ENCODE data around the gene PRRC2C.
"Not testable (repeated sequence)": the region's sequence is repeated elsewhere in the genome, so short reads cannot be mapped to it uniquely, and the experiment has no call there.

The PRRC2C gene

DNA sequence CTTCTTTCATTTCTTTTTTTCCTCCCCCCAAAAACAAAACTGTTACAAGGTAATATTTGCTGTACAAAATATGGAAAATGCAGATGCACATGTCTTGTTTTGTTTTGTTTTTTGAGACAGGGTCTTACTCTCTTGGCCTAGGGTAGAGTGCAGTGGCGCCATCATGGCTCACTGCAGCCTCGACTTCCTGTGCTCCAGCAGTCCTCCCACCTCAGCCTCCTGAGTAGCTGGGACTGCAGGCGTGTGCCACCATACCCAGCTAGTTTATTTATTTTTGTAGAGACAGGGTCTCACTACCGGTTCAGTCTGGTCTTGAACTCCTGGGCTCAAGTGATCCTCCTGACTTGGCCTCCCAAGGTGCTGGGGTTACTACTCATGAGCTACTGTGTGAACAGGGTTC is 15.5 kb downstream of the PRRC2C start:
- no peak for DNase-seq

- DNase-seq, result no peak
These were observed 16.1 kb downstream of the PRRC2C start for GRCh38 chr1:171501305-171502024.

DNA sequence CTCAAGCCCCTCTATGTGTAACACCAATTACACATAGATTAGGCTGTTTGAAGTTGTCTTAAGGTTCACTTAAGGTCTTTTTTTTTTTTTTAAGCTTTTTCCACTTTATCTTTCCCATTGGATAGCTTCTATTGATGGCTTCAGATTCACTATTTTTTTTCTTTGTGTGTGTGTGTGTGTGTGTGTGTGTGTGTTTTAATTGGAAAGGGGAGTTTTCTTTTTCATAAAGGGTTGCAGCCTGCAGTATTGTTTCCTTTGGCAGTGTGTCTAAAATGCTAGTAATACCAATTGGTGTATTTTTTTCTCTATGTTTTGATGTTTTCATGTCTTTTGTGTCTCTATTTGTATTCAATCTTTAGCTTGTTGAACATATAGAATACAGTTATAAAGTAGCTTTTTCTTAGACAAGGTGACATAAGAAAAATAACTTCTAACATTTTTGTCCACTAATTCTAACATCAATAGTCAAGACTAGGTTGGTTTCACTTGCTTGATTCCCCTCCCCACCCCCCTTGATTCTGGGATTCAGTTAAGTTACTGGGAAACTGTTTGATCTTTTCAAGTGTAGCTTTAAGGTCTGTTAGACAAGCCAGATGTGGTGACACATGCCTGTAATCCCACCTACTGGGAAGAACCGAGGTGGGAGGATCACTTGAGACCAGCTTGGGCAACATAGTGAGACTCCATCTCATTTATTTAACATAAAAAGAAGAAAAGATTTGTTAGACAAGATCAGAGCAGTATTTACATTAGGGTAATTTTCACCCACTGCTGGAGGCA is 21.4 kb downstream of the PRRC2C start:
- no peak for DNase-seq

GRCh38 chr1:171507435-171507834 is 22.1 kb downstream of the PRRC2C start:
- no peak for DNase-seq

DNA sequence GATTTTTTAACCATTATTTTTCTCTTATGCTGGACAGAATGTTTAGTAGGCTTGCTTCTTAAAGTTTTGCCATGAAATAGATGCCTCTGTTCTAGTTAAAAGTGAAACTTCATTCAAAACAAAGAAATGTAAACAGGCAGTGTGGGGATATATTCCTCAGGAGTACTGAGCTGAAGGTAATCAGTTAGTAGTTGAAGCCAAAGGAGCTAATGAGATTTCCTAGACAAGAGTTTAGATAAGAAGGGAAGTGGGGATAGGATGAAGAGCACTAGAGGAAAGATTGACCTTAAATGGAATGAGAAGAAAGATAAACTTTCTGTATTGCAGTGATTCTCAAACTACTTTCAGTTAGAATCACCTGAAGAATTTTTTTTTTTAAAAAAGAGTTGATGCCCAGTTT is 23.9 kb downstream of the PRRC2C start:
- DNase-seq, result no peak

- no peak for DNase-seq
These were observed 28.4 kb downstream of the PRRC2C start for GRCh38 chr1:171513743-171514142.

DNA sequence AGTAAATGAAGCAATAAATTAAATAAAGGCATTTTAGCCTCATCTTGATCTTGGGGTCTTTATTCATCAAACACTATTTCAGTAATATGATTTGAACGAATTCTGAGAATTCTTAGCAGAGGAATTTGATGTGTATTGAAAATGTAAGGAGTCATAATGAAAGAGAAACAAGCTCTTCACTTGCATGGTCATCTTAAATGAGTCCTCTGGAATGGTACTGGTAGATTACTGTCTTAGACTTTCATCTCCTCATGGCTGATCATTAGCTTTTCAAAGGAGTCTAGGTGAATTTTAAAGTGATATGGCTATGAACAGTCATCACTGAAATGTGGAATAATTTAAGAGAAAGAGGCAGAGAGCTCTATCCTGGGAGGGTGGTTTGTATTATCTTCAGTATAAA is 30.0 kb downstream of the PRRC2C start:
- DNase-seq, result no peak

GRCh38 chr1:171515741-171516140 is 30.4 kb downstream of the PRRC2C start:
- DNase-seq, result no peak

DNA sequence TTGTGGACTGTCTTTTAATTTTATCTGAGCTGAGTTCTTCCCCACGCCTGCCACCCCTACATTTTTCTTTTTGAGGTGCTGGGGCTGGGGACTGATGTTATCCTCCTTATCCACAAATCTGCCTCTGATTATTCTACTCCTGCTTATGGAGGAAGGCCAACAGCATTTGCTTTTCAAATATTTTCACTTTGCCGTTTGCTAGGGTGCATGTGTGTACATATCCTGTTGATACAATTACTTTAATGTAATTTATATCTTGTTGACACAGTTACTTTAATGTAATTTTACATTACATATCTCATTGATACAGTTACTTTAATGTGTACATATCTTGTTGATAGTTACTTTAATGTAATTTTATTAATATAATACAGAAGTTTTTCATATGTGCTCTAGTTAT is 36.2 kb downstream of the PRRC2C start:
- no peak for DNase-seq

- no peak for DNase-seq
These were observed 45.3 kb downstream of the PRRC2C start for GRCh38 chr1:171530676-171531075.

DNA sequence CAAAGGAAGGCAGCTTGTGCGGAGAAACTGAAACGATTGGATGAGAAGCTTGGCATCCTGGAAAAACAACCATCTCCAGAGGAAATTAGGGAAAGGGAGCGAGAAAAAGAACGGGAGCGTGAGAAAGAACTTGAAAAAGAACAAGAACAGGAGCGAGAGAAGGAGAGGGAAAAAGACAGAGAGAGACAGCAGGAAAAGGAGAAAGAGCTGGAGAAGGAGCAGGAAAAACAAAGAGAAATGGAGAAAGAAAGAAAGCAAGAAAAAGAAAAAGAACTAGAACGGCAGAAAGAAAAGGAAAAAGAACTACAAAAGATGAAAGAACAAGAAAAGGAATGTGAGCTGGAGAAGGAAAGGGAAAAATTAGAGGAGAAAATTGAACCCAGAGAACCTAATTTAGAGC is 47.2 kb downstream of the PRRC2C start:
- DNase-seq, result no peak

DNA sequence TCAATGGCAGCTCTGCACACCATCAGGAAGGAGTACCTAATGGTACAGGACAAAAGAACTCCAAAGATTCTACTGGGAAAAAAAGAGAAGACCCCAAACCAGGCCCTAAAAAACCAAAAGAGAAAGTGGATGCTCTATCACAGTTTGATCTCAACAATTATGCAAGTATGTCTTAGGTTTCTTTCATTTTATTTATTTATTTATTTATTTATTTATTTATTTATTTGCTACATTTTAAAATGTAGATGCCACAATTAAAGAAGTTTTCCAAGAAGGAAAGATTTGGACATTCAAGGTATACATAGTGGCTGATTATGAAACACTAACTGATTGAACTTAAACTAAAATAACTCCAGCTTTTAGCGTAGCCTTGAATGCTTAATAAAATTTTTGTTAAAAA is 60.2 kb downstream of the PRRC2C start:
- DNase-seq, result no peak

DNA sequence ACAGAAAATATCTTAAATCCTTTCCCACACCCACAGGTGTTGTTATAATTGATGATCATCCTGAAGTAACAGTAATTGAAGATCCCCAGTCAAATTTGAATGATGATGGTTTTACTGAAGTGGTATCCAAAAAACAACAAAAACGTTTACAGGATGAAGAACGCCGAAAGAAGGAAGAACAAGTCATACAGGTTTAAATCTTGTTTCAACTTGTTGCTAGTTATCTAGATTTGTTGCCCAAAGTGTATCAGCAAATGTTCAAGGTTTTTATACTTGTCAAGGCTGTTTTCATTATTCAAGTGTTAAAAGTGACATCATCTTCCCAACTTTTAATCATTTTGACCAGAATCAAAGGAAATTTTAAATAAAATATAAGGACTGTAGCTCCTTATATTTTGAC is 64.7 kb downstream of the PRRC2C start:
- DNase-seq, result no peak

- not testable (repeated sequence) for DNase-seq
These were observed 65.3 kb downstream of the PRRC2C start for GRCh38 chr1:171550598-171551100.

- DNase-seq, result not testable (repeated sequence)
These were observed 68.6 kb downstream of the PRRC2C start for GRCh38 chr1:171553960-171554359.

DNA sequence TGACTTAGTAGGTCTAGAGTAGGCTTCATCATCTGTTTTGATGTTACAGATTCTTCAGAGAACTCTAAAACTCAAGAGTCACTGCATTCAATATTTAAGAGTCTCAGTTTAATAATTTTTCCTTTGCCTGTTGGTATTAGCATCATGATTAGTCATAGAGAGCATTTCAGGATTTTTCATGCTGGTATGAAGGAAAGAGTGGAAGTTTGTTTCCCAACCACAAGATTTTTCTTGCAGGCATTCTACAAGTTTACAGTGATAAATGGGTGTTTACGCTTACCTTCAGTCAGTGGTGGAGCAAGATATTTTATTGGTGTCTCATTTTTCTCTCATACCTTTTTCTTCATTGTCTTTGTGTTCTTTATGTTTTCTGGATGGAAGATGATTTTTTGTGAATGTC is 78.3 kb downstream of the PRRC2C start:
- no peak for DNase-seq

GRCh38 chr1:171566467-171566866 is 81.1 kb downstream of the PRRC2C start:
- no peak for DNase-seq

- DNase-seq, result no peak
These were observed 85.0 kb downstream of the PRRC2C start for GRCh38 chr1:171570295-171570694.

DNA sequence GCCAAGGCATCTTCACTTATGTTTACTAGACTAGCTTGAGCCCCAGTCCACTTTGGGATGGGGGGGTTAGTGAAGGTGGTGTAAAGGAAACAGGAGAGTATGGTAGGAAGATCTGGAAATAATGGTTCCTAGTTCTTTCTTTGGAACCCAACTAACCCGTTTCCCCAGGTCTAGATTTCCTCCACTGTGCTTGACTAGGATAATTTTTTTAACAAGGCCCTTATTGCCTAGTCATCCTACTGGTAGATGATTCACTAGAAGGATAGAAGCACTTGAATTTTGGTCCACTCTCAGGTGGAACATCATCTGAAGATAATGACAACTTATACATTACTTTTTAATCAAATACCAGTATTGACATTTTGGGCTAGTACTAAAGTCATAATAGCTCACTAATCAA is 90.8 kb downstream of the PRRC2C start:
- DNase-seq, result no peak

GRCh38 chr1:171581226-171581625 is 95.9 kb downstream of the PRRC2C start:
- DNase-seq, result no peak

DNA sequence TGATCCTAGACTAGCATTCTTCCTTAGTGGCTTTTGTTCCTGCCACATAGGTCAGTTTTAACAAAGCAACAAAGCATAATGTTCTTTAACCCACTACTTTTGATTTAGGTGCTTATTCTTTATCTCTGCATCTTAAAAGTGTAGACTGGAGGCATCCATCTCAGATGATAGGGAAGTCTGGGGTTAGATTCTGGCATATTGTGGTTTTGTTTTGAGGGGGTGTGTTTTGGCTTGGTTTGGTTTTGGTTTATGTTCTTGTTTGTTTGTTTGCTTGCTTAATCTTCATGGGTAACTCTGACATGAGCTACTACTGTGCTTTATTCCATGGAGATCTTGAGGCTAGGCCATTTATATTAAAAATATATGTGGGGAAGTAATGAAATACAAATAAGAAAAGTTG is 96.4 kb downstream of the PRRC2C start:
- no peak for DNase-seq

GRCh38 chr1:171582589-171582988 is 97.3 kb downstream of the PRRC2C start:
- DNase-seq, result no peak

GRCh38 chr1:171583591-171584201 is 98.4 kb downstream of the PRRC2C start:
- DNase-seq, result no peak

GRCh38 chr1:171585715-171586114 is 100.4 kb downstream of the PRRC2C start:
- DNase-seq, result no peak
